Medulla oblongata (tissue), 1 donor: Measurements from ENCODE around the gene SLC39A8.

ENCODE experiments used
- DNase-seq: peaks from one replicate; pipeline ENCODE4 v3.0.0-alpha.2; 2015; ENCODE audit errors: extremely low spot score

SLC39A8 gene

DNA sequence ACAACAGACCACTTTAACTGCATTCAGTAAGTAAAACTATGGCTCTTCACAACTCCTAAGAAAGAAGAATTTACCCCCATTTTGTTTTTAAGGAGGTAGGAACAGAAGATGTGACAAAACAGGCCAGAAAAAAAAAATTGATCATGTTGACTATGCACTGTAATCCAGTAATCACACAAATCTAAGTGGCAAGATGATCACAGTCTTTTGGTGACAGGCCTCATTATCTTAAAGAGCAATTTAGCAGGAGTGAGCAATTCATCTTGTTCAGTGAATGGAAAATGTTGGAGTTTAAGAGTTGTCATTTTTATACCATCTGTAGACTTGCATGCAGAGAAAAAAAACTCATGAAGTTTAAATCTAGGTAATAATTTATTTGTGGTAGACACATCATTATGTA lies 115.1 kb downstream of the SLC39A8 start:
- no peak for DNase-seq

DNA sequence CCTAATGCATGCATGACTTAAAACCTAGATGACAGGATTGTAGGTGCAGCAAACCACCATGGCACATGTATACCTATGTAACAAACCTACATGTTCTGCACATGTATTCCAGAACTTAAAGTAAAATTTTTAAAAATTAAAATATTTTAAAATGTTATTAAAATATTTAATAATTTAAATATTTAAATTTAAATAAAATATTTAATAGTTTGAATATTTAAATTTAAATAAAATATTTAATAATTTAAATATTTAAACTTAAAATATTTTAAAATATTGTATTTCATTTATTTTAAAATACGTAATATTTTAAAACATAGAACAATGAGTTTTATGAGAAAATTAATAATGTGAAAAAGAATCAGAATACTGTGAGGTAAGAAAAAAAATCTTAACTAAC lies 117.9 kb downstream of the SLC39A8 start:
- DNase-seq: no peak

DNA sequence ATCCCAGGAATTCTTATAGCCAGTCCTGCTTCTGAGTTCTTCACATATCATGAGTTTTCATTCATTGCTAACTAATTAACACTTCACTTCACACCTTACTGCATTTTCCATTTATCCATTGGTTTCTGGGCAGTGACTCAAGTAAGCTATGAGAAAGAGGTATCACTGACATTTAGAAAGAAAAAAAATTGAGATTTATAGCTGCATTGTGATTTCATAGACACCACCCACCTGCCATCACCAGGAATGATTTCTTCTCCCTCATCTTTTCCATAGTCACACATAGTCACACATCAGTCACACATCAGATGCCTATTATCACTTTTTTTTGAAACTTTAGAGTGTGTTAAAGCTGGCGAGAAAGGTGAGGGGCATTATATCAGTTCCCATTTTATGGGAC lies 121.8 kb downstream of the SLC39A8 start:
- no peak for DNase-seq

DNA sequence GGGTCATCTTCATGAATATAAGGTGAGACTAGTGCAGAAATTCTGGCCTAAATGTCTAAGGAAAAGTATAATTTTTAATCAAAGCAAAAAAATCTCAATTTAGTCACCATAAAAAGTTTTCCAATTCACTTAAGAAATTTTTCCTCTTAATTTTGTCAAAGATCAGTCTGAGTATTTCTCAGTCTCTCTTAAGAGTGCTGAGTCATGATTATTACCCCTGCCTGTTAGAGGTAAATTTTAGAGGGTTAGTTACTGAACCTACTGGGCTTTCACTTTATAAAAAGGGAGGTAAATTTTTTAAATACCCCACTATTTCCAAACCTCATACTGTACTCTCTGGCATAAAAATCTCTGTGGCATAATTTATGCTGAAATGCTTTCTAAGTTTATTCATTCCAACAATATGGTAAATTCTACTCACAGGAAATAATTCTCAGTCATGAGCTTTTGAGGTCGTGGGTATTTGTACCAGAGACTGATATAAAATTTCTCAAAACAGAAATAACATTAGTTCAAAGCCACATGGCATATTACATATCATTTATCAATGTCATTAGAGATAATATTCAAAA lies 122.4 kb downstream of the SLC39A8 start:
- DNase-seq: no peak

DNA sequence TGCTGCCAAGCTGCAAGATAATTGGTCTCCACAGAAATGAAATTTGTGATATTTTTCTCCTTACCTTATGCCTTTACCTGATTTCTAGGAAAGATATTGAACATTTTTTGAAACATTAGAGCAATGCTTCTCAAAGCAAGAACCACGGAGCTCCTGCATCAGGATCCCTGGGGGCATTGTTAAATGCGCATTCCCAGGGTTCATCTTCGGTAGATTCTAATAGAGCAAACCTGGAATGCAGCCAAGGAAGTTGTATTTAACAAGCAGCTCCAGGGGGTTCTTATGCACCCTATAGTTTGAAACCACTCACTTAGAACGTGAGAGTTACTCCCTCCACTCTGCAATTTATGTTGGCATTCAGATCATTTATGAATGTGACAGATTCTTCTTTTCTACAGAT lies 126.2 kb downstream of the SLC39A8 start:
- no peak for DNase-seq

DNA sequence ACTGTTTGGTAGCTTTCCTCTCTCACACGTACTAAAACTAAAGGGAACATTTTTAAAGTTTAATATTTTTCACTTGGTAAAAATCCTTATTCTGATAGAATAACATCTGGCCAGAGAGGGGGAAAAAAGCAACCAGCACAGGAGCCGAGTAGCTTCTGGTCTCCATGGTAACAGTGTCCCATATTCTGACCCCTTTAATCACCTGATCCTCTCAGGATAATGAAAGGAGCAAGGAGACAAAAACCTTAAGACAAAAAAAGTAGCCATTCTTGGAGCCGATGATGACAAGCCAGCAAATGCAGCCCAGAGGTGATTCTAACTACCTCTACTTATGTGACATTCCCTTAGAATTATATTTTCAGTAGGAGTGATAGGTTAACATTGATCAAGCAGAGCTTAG lies 126.6 kb downstream of the SLC39A8 start:
- DNase-seq: no peak

DNA sequence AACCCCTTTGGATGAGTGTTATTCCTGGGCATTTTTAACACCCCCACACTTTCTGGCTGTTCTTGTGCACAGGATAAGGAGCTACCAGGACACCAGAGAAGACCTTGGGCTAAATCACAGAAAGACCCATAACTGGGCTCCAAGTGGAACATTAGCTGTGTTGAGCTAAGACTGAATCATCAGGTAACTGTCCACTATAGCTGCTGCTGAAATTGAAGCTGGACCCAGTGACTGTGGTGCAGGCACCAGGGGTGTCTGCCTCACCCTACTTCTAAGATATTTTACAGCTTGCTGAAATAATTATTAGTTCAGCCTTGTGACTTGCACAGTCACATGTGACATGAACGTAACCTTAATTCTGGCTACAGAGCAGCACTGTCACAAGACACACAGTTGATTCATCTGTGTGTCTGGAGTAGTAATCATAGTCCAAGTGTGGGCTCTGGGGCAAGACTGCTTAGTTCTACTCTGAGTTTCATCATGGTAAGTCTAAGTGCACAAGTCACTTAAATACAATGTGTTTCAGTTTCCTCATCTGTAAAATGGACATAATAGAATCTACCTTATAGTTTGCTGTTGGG lies 127.4 kb downstream of the SLC39A8 start:
- DNase-seq: no peak

DNA sequence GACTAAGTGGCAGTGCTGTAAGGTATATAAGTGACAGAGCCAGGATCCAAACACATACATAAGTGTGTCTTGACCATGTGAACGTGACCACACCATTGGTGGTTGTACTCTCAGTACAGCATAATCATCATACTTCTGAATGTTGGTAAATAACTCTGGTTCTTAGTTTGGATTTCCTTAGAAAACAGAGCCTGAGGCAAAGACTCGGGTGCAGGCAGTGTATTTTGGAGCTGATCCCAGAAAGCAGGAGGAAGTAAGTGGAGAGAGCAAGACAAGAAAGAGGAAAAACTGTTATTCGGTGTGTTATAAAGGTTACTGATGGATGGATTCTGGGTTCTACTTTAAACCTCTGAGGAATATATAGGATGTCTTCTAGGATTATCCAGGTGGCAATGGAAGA lies 127.9 kb downstream of the SLC39A8 start:
- DNase-seq: no peak

DNA sequence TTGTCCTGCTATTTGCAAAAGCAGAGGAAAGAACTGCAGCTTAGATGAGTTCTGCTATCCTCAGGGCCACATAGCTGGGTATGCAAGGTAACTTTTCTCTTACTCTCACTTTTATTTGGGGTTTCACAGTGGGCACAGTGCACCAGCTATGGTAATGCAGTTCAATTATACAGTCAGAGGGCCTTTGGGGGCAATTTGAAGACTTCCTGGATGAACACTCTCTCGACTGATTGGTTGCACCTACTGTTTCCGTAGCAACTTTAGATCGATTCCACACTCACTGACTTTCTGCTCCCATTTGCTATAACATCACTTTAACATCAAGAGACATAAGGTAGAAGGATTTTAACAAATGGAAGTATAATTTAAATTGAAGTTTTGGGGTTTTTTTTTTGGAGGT lies 128.6 kb downstream of the SLC39A8 start:
- DNase-seq: no peak

DNA sequence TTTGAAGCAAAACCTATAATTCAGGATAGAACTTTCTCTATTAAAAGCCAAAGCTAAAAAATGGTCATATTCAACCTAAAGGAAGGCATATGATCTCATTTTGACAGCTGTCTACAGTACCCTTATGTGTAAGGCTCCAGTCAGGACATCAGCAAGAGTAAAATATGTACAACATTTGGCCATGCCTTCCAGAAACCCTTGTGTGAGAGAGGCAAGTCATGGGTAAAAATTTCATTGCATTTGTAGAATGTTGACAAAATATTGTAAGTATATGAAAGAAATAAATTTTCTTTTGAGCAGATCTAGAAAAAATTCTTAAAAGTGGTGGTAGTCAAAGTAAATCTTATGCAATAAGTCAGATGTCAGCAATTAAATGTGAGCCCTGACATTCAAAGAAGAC lies 132.3 kb downstream of the SLC39A8 start:
- no peak for DNase-seq
